ENCODE data around the gene EFEMP1.

DNA sequence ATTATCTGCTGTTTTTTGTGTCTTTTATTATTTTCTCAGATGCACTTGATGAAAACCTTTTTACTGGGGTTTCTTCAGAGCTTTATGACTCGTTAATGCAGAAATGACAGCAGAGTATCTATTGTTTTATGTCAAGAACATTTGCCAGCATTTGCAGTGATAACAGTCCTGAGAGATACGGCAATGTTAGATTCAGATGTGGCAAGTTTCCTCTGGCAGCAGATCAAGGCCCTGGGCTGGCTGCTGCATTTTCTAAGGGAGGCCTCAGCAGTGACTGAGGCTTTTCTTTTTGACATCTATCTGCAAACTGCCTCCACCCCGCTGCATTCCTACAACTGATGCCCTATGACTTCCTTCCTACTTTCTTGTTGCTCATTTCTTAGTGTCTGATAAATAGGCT, 40.2 kb downstream of the EFEMP1 start:
- TF ChIP-seq POLR2AphosphoS5 (IDR thresholded peaks at IDR 0.05; ENCODE audit: low read depth, low read length) (no peak), POLR2A (IDR thresholded peaks at IDR 0.05; ENCODE audit: low read depth, low read length) (no peak), TAF1 (IDR thresholded peaks at IDR 0.05; ENCODE audit: borderline replicate concordance, low read depth, low read length) (no peak)

Data from GM12892 (cell line).